ENCODE data around the gene MYO9B. TPM values are rescaled to one million over a fixed set of nuclear protein-coding genes. Genes with fewer than 3 reads are reported as not detected.

Gene MYO9B
- total RNA-seq = 53.9 and 55.9 TPM in 2 replicates

- DNase-seq (ENCODE audit: low read depth) = peak; percentile 82
- no peak for TF ChIP-seq CTCF (conservative IDR thresholded peaks at IDR 0.05; ENCODE audit: low read depth, low read length)
- H3K4me3 ChIP-seq (ENCODE audit: low read depth, low read length) = peak within 1 kb of the TSS; percentile 95
These were observed at the start of gene MYO9B, which contains the start of gene HAUS8 for GRCh38 chr19:17075035-17075863. TSS of gene MYO9B (plus strand) at chr19:17075777. CDS start at chr19:17101718, 25,941 bp downstream. TSS of gene HAUS8 (minus strand) at chr19:17075452. CDS start at chr19:17075422, 30 bp downstream.

GRCh38 chr19:17025991-17026658 is 49.5 kb upstream of the MYO9B start:
- no peak for TF ChIP-seq CTCF (conservative IDR thresholded peaks at IDR 0.05; ENCODE audit: low read depth, low read length)
- H3K4me3 ChIP-seq (ENCODE audit: low read depth, low read length) = no peak overlapping the region

GRCh38 chr19:17026706-17027534 is 48.7 kb upstream of the MYO9B start, which contains the start of gene CPAMD8:
TSS of gene CPAMD8 (minus strand) at chr19:17026810. CDS start at chr19:17026642, 168 bp downstream.
- no peak for TF ChIP-seq CTCF (conservative IDR thresholded peaks at IDR 0.05; ENCODE audit: low read depth, low read length)
- H3K4me3 ChIP-seq (ENCODE audit: low read depth, low read length) = no peak within 1 kb of the TSS
- no peak for DNase-seq (ENCODE audit: low read depth)

More at GRCh38 chr19:17025991-17026658, 49.5 kb upstream of the MYO9B start:
- DNase-seq (ENCODE audit: low read depth) = no peak

- no peak overlapping the region for H3K4me3 ChIP-seq (ENCODE audit: low read depth, low read length)
- TF ChIP-seq CTCF (conservative IDR thresholded peaks at IDR 0.05; ENCODE audit: low read depth, low read length) = no peak
- DNase-seq (ENCODE audit: low read depth) = no peak
These were observed 48.0 kb upstream of the MYO9B start for GRCh38 chr19:17027535-17027975.

GRCh38 chr19:17031741-17032140 is 43.8 kb upstream of the MYO9B start:
- no peak overlapping the region for H3K4me3 ChIP-seq (ENCODE audit: low read depth, low read length)

More at GRCh38 chr19:17031741-17032140, 43.8 kb upstream of the MYO9B start:
- TF ChIP-seq CTCF (conservative IDR thresholded peaks at IDR 0.05; ENCODE audit: low read depth, low read length) = no peak
- DNase-seq (ENCODE audit: low read depth) = no peak
